ENCODE measurements around the gene NRTN.
"Not testable (repeated sequence)": the region's sequence is repeated elsewhere in the genome, so short reads cannot be mapped to it uniquely, and the experiment has no call there.

The NRTN gene

GRCh38 chr19:5773276-5773675 is 31.6 kb upstream of the NRTN start:
- Histone ChIP-seq H3K27me3 (no peaks in the 10 kb centered on the region), H3K4me1 (ENCODE audit: control insufficient read depth in 1 of 2, insufficient read depth in 1 of 2, low read depth in 1 of 2, low read length in 1 of 2) (no peaks in the 10 kb centered on the region), H3K36me3 (no peaks in the 10 kb centered on the region), H3K27ac (no peak overlapping the region), H3K4me3 (ENCODE audit: low read depth in 1 of 2, low read length in 1 of 2) (no peak overlapping the region), H3K9me3 (no peaks in the 10 kb centered on the region)
- TF ChIP-seq CTCF (IDR thresholded peaks at IDR 0.05) = no peak

GRCh38 chr19:5774921-5775320 is 29.9 kb upstream of the NRTN start:
- Histone ChIP-seq H3K4me1 (ENCODE audit: control insufficient read depth in 1 of 2, insufficient read depth in 1 of 2, low read depth in 1 of 2, low read length in 1 of 2) (no peaks in the 10 kb centered on the region), H3K4me3 (ENCODE audit: low read depth in 1 of 2, low read length in 1 of 2) (no peak overlapping the region), H3K27me3 (no peaks in the 10 kb centered on the region), H3K9me3 (no peaks in the 10 kb centered on the region), H3K27ac (no peak overlapping the region), H3K36me3 (no peaks in the 10 kb centered on the region)
- no peak for TF ChIP-seq CTCF (IDR thresholded peaks at IDR 0.05)

- no peak for TF ChIP-seq CTCF (IDR thresholded peaks at IDR 0.05)
- Histone ChIP-seq H3K27ac (no peak overlapping the region), H3K4me3 (ENCODE audit: low read depth in 1 of 2, low read length in 1 of 2) (no peak overlapping the region), H3K9me3 (no peaks in the 10 kb centered on the region), H3K4me1 (ENCODE audit: control insufficient read depth in 1 of 2, insufficient read depth in 1 of 2, low read depth in 1 of 2, low read length in 1 of 2) (no peaks in the 10 kb centered on the region), H3K27me3 (no peaks in the 10 kb centered on the region), H3K36me3 (no peaks in the 10 kb centered on the region)
Measured at GRCh38 chr19:5775668-5776309, 29.1 kb upstream of the NRTN start.

- H3K27ac ChIP-seq = no peak overlapping the region
- no peak for TF ChIP-seq CTCF (IDR thresholded peaks at IDR 0.05)
- H3K9me3 ChIP-seq = no peaks in the 10 kb centered on the region
- H3K36me3 ChIP-seq = peaks cover 9% of the 10 kb centered on the region
- H3K27me3 ChIP-seq = no peaks in the 10 kb centered on the region
- H3K4me3 ChIP-seq (ENCODE audit: low read depth in 1 of 2, low read length in 1 of 2) = no peak overlapping the region
- no peaks in the 10 kb centered on the region for H3K4me1 ChIP-seq (ENCODE audit: control insufficient read depth in 1 of 2, insufficient read depth in 1 of 2, low read depth in 1 of 2, low read length in 1 of 2)
Measured at GRCh38 chr19:5778402-5778801, 26.5 kb upstream of the NRTN start.

- not testable (repeated sequence) for H3K9me3 ChIP-seq; H3K4me3 ChIP-seq (ENCODE audit: low read depth in 1 of 2, low read length in 1 of 2); H3K27ac ChIP-seq; H3K27me3 ChIP-seq; H3K4me1 ChIP-seq (ENCODE audit: control insufficient read depth in 1 of 2, insufficient read depth in 1 of 2, low read depth in 1 of 2, low read length in 1 of 2)
- H3K36me3 ChIP-seq = peaks cover 34% of the 10 kb centered on the region
Measured at GRCh38 chr19:5780916-5781315, 24.0 kb upstream of the NRTN start.

GRCh38 chr19:5782322-5782721 is 22.5 kb upstream of the NRTN start:
- H3K9me3 ChIP-seq = no peaks in the 10 kb centered on the region
- peaks cover 48% of the 10 kb centered on the region for H3K36me3 ChIP-seq
- no peak overlapping the region for H3K4me3 ChIP-seq (ENCODE audit: low read depth in 1 of 2, low read length in 1 of 2)
- H3K27me3 ChIP-seq = no peaks in the 10 kb centered on the region
- TF ChIP-seq CTCF (IDR thresholded peaks at IDR 0.05) = no peak
- H3K4me1 ChIP-seq (ENCODE audit: control insufficient read depth in 1 of 2, insufficient read depth in 1 of 2, low read depth in 1 of 2, low read length in 1 of 2) = no peaks in the 10 kb centered on the region
- no peak overlapping the region for H3K27ac ChIP-seq

Data from neutrophil (primary cell).